ENCODE data around the gene SLC9A5. TPM values are rescaled to one million over a fixed set of nuclear protein-coding genes. Genes with fewer than 3 reads are reported as not detected.

SLC9A5 gene
- total RNA-seq, 1 donor from 2014 or later = 17.2 TPM

DNA sequence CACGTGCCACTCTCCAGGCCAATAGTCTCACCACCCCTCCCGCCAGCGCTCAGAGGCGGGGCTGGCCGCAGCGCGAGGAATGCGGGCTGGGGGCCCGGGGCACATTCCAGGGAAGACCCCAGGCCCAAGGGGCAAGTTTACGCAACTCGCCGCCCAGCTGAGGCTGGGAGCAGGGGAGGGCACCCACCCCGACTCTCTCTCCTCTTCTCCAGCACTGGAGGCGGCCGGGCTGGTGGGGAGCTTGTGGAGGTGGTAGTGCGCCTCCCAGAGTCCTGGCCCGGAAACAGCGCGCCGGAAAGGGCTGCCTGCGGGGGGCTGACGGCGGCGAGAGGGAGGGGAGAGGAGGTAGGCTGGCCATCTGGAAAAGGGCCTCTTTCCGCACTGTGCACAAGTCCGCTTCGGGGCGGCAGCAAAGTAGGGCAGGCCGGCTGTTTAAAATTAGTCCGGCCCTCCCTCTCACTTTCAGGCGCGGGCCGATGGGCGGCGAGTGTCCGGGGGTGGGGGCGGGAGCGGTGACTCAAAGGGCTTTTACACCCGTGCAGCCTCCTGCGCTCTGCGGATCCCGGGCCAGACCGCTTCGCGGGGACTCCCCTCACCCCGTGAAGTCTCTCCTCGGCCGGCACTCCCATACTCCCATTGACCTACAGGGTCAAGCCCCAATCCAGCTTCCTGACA, 2.6 kb upstream of the SLC9A5 start:
- TF ChIP-seq, protein P1, sequence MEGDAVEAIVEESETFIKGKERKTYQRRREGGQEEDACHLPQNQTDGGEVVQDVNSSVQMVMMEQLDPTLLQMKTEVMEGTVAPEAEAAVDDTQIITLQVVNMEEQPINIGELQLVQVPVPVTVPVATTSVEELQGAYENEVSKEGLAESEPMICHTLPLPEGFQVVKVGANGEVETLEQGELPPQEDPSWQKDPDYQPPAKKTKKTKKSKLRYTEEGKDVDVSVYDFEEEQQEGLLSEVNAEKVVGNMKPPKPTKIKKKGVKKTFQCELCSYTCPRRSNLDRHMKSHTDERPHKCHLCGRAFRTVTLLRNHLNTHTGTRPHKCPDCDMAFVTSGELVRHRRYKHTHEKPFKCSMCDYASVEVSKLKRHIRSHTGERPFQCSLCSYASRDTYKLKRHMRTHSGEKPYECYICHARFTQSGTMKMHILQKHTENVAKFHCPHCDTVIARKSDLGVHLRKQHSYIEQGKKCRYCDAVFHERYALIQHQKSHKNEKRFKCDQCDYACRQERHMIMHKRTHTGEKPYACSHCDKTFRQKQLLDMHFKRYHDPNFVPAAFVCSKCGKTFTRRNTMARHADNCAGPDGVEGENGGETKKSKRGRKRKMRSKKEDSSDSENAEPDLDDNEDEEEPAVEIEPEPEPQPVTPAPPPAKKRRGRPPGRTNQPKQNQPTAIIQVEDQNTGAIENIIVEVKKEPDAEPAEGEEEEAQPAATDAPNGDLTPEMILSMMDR (IDR thresholded peaks at IDR 0.05; ENCODE audit: unreplicated experiment) = no peak
- Mint-ChIP-seq H3K36me3 (ENCODE audit: low read depth, unreplicated experiment) (peaks cover 4% of the 10 kb centered on the region), H3K9me3 (ENCODE audit: unreplicated experiment) (no peaks in the 10 kb centered on the region), H3K27me3 (ENCODE audit: unreplicated experiment) (peaks cover 16% of the 10 kb centered on the region), H3K4me1 (ENCODE audit: unreplicated experiment) (peaks cover 58% of the 10 kb centered on the region), H3K4me3 (ENCODE audit: unreplicated experiment) (peak overlapping the region; percentile 94), H3K27ac (ENCODE audit: unreplicated experiment) (peak overlapping the region; percentile 48)
- peak; percentile 81 for DNase-seq (ENCODE audit: low spot score)

DNA sequence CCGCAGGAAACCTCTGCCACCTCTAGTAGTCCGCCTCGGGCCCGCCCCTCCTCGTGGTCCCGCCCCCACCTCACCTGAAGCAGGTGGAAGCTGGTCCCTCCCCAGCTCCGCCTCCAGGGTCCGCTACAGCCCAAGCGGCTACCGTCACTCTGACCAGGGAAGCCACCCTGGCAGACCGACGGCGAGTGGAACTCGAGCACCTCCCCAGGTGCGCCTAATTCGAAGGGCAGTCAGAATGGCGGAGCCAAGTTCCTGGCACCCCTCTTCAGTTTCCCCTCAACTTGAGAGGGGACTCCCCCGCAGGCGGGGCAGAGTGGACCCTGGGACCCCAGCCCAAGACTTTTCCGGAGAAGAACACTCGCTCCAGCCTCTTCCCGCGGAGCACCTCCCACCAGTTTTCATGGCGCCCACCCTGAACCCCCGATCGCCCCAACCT, 2.0 kb upstream of the SLC9A5 start:
- Mint-ChIP-seq H3K36me3 (ENCODE audit: low read depth, unreplicated experiment) (peaks cover 4% of the 10 kb centered on the region), H3K4me1 (ENCODE audit: unreplicated experiment) (peaks cover 56% of the 10 kb centered on the region), H3K27me3 (ENCODE audit: unreplicated experiment) (peaks cover 16% of the 10 kb centered on the region), H3K9me3 (ENCODE audit: unreplicated experiment) (no peaks in the 10 kb centered on the region), H3K4me3 (ENCODE audit: unreplicated experiment) (peak overlapping the region; percentile 94), H3K27ac (ENCODE audit: unreplicated experiment) (peak overlapping the region; percentile 48)
- TF ChIP-seq, protein P1 (IDR thresholded peaks at IDR 0.05; ENCODE audit: unreplicated experiment) = no peak
- no peak for DNase-seq (ENCODE audit: low spot score)

DNA sequence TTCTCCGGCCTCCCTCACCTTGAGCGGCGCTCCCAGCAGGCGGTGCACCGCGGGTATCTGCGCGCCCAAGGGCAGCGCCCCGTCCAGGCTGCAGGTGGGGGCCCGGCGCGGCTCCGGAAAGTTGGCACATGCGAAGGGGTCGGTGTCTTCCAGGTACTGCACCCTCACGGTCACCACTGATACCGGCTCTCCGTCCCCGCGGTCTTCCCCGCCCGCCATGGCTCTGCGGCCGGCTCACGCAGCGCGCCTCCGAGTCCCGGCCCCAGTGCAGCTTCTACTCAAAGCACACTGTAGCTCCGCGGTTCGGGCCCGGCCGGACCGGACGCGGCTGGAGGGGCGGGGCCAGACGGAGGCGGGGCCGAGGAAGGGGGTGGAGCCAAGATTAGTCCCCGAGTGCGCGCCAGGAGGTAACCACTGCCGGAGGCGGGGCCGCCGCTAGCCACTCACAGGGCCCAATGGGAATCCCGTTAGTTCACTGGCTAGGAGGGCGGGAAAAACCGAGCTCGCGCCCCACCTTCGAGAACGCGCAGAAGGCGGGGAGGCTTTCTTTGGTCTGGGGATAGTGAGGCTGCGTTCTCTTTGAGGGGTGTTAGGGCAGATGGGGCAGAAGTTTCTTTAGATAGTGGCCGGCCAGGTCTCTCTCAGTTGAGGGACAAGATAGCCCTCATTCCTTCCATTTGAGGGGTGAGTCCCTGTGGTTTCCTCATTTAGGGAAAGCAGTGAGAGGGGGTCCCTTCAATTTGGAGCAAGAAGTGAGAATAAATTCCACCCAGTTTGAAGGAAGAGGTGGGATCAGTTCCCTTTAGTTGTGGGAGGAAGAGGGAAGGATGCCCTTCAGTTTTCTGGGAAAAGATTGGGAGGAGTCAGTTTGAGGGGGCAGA, 1.3 kb upstream of the SLC9A5 start, which contains the start of gene FHOD1:
Gene FHOD1 (minus strand): TSS at position 290 of the 881 bp plus-strand sequence. CDS start 71 bp downstream, at position 219.
- no peaks in the 10 kb centered on the region for H3K9me3 Mint-ChIP-seq (ENCODE audit: unreplicated experiment)
- H3K36me3 Mint-ChIP-seq (ENCODE audit: low read depth, unreplicated experiment) = peaks cover 4% of the 10 kb centered on the region
- DNase-seq (ENCODE audit: low spot score) = peak; percentile 99
- peak within 1 kb of the TSS; percentile 94 for H3K4me3 Mint-ChIP-seq (ENCODE audit: unreplicated experiment)
- peaks cover 57% of the 10 kb centered on the region for H3K4me1 Mint-ChIP-seq (ENCODE audit: unreplicated experiment)
- H3K27ac Mint-ChIP-seq (ENCODE audit: unreplicated experiment) = peak within 1 kb of the TSS; percentile 77
- H3K27me3 Mint-ChIP-seq (ENCODE audit: unreplicated experiment) = peaks cover 16% of the 10 kb centered on the region
- TF ChIP-seq, protein P1 (IDR thresholded peaks at IDR 0.05; ENCODE audit: unreplicated experiment) = no peak

DNA sequence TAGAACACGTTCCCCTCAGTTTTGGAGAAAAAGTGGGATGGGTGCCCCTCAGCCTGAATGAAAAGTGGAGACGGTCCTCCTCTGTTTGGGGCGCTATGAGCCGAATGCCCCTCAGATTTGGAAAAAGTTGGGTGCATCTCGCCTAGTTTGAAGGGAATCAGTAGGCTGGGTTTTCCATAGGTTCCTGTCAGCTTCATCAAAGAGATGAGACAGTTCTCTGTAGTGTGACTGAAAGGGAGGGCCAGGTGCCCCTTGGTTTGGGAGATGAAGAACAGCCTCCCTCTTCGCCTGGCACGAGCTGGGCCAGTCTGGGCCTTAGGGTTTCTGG, 742 bp upstream of the SLC9A5 start:
- Mint-ChIP-seq H3K27ac (ENCODE audit: unreplicated experiment) (peak overlapping the region; percentile 62), H3K27me3 (ENCODE audit: unreplicated experiment) (peaks cover 14% of the 10 kb centered on the region), H3K4me3 (ENCODE audit: unreplicated experiment) (peak overlapping the region; percentile 94), H3K4me1 (ENCODE audit: unreplicated experiment) (peaks cover 59% of the 10 kb centered on the region), H3K36me3 (ENCODE audit: low read depth, unreplicated experiment) (peaks cover 4% of the 10 kb centered on the region), H3K9me3 (ENCODE audit: unreplicated experiment) (no peaks in the 10 kb centered on the region)
- TF ChIP-seq, protein P1 (IDR thresholded peaks at IDR 0.05; ENCODE audit: unreplicated experiment) = no peak
- no peak for DNase-seq (ENCODE audit: low spot score)
